Measurements from ENCODE around the gene L3MBTL3. TPM values are rescaled to one million over a fixed set of nuclear protein-coding genes. Genes with fewer than 3 reads are reported as not detected.

Gene L3MBTL3
- 10 to 100 TPM in 2 of 12 donors, 1 to 10 TPM in 9, not detected in 1; 5.0 to 16.8 (median 6.2) TPM for polyA plus RNA-seq (ENCODE audit: insufficient read length in 12 of 12)
- long read RNA-seq, donor 1, full-length matches to known transcripts, result 2 of 2 reads
- long read RNA-seq, donor 1, partial matches to known transcripts, result 0 of 2 reads
- long read RNA-seq, donor 1, other reads (novel, unspliced or antisense), result 0 of 2 reads
- long read RNA-seq, donor 2, result 0 reads
- long read RNA-seq, donor 3, full-length matches to known transcripts, result 1 of 1 reads
- long read RNA-seq, donor 3, partial matches to known transcripts, result 0 of 1 reads
- long read RNA-seq, donor 3, other reads (novel, unspliced or antisense), result 0 of 1 reads
- long read RNA-seq, donor 4, result 0 reads
- long read RNA-seq, donor 5, result 0 reads
- long read RNA-seq, donor 6, result 0 reads
- long read RNA-seq, donor 7, result 0 reads
- long read RNA-seq, donor 8, result 0 reads
- long read RNA-seq, donor 9, partial matches to known transcripts, result 0 of 1 reads
- long read RNA-seq, donor 9, other reads (novel, unspliced or antisense), result 0 of 1 reads
- long read RNA-seq, donor 10, result 0 reads
- long read RNA-seq, donor 11, result 0 reads

DNA sequence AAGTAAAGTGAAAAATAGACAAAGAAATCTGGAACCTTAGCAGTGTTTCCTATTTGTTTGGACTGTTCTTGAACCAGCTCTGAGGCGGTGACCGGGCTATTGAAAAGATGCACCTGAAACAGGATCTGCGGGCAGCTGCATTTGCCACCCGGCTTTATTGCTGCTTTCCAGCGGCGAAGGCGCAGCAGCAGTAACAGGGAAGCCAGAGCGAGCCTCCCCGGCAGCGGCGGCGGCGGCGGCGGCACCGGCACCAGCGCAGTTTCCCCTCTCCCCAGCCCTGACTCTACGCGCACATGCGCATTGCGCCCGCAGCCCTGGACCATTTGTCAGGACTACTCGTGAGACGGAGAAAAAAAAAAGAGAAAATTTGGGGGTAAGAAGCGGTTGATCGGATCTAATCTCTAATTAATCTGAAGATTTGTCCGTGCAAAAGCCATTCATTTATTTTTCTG, at the start of gene L3MBTL3:
Gene L3MBTL3 (plus strand): TSS at position 290 of the 452 bp plus-strand sequence. CDS start 24,119 bp downstream, outside the sequence.
- DNase-seq, result peak; percentile 90

DNA sequence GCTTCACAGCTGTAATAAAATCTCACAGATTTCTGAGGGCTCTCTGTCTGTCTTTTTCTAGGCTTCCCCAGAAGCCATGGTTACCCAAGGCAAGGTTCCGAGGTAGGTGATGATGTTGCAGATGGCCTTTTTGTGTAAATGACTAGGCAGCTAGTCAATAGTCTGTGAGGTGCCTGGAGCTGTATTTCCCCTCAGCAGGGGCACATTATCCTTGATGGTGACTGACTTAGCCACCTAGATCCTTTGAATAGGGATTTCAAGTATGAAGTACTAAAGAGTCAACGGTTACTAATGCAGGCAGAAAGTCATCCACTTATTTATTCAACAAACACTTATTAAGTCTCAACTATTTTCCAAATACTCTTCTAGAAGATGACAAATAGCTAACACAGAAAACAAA, 49.3 kb upstream of the L3MBTL3 start:
- DNase-seq, result no peak

DNA sequence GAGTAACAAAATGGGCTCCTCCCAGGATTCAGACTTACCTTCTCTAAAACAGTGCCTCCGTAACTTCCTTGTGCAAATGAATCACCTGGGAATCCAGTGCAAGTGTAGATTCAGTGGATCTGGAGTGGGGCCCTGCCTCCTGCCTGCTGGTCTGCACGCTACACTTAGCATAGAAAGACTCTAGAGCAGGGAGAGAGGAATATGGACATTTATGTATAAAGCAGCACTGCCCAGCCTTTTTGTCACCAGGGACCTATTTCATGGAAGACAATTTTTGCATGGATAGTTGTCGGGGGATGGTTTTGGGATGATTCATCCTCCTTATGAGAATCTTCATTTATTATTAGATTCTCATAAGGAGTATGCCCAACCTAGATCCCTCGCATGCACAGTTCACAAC, 42.3 kb upstream of the L3MBTL3 start:
- DNase-seq, result no peak

DNA sequence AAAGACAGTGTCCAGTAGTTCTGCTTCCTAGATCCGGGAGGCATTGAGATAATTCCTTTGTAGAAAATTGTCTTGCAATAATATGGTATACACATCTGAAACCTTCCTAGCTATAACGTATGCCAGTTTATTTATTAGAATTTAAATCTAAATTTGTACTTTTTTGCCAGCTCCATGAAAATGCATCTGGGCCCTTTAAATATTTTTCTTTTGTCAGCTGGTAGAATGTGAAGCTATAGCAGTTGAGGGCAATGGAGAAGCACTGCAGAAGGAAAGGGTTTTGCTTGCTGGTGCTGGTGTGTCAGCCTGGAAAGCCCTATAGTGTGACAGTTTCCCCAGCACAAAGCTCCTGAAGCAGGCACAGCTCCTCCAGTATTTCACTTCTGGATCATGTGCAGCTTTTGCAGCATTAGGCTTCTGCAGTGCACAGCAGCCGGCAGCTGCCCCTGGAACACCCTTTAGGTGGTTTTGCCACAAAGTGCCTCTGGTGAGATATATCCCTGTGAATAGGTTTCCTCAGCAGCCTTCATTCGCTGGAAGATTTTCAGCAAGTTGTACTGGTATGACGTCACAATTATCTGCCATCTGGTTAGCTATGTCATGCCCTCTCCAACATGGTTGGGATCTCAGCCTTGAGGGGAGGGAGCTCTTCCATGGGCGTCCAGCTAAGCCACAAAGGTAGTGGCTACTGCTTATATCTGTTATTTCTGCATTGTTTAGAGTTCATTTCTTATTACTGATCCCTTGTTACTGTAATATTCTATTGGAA, 40.0 kb upstream of the L3MBTL3 start:
- no peak for DNase-seq

DNA sequence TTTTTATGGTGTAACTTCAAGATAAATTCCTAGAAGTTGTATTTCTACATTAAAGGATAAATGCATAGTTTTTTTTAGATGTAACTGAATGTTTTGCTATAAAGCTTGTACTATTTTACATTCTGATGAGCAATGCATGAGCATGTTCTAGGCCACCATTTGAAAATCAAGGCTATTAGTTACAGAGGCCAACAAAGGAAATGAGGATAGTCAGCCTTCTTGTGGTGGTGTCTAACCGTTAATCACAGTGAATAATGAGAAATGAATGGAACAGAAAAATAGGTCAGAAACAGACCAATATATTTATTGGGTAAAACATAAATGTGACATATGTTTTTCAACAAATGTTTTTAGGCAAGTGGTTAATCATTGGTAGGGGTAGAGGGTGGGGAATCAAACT, 37.6 kb upstream of the L3MBTL3 start:
- DNase-seq, result no peak

DNA sequence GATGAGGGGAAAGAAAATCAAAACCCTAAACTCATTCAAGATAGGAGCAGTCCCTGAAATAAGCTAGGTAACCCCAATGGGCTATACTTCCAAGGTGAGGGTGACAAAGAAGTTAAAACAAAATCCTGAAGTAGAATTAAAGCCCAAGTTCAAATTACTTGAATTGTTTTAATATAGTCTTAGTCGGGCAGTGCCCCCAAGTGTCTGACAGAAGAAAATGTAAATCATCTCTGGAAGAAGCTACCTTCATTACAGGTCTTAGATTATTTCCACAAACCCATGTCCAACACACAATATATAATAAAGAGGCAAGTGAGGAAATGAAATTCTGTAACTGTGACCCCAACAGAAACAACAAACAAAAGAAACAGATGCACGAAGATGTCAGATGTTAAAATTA, 36.8 kb upstream of the L3MBTL3 start:
- no peak for DNase-seq

DNA sequence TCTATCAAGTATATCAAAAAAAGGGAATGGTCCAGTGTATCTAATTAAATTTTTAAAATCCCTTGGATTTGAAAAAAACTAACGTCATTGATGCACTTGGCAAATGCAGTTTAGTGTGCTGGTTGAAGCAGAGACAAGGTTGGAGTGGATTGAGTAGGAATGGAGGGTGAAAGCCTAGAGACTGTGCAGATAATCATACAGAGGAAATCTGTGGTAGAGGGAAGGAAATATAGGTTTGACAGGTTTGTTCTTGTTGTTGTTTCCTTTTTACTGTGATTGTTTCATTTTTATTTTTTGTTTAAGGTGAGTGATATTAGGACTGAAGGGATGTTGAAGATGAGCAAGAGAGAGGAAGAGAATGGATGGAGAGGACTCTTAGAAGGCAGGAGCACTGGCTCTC, 29.0 kb upstream of the L3MBTL3 start:
- DNase-seq, result no peak

DNA sequence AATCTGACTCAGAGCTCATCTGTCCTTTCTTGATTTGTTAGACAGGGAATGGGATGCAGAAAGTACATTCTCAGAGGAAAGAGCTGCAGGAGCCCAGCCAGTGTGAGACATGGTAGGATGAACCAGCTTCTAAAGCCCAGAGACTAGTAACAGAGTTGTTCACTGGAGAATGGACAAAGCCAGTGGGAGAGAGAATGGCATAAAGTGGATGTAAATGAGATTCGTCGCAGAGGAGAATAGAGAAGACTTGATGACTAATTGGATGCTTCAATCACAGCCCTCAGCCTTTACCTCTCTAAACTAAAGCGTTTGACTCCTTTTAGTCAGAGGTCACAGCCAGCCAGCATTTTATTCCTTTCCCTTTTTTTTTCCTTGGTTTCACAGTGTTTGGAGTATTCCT, 25.5 kb upstream of the L3MBTL3 start:
- no peak for DNase-seq

DNA sequence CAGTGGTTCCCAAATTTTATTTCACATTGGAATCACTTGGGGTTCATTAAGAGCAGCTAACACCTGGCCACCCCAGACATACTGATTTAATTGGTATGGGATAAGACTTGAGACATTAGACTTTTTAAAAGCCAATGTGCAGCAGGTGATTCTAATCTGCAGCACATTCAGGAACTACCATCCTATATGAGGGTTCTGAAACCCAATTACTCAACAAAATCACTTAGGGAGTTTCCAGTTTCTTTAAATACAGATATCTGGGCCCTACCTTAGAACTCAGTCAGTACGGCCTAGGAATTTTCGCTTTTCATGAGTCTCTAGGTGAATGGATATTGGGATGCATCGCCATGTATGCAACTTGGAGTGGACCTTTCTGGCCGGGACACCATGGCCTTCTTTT, 24.0 kb upstream of the L3MBTL3 start:
- no peak for DNase-seq

DNA sequence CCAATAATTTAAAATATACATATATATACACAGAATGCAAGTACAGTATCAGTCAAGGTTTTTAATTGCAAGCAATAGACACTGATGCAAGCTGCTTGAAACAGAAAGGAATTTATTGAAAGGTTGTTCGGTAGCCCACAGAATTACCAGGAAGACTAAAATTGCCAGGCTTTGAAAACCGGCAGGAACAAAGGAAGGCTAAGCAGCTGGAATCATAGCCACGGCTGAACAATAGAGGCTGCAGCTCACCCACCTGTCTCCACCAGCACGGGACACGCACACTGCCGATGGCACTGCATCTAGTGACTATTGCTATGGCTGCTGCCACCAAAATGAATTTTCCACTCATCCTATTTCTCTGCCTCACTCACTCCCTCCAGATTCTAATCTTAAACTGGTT, 22.0 kb upstream of the L3MBTL3 start:
- DNase-seq, result no peak

DNA sequence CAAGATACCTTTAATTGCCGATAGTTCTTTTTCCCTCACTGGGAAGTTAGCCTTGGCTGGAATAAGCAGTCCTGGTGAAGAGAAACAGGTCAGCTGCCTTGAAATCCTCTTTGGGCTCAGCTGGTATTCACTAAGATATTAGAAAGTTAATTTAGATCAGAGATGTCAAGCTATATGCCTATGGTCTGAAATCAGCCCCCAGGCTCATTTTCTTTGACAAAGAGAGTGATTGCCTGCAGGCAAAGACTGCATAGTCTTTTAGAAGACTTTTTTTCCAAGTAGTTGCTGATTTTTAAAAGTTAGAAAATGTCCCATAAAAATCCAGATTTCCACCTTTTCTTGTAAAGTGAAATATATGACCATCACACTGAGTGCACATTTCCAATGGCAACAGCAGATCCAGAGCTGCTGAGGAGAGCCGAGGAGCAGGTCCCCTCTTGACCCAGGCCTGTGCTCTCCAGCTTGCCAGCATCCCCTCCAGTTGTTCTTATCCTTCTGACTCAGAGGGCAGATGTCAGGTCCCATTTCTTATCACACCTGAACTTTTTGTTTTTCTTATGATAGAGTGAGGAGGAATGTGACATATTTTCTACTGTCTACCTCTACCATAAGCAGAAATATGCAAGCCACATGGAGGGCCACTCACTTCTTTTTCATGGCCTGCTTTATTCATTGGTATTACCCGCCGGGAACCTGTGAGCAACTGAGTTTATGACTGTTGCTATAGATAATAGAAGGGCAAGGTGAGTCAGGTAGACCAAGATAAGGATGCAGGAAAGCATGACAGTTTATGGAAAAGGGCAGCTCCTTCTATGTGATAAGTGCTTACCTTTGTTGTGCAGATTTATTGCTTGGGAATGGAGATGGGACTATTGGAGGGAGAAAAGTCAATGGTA, 17.6 kb upstream of the L3MBTL3 start:
- no peak for DNase-seq

DNA sequence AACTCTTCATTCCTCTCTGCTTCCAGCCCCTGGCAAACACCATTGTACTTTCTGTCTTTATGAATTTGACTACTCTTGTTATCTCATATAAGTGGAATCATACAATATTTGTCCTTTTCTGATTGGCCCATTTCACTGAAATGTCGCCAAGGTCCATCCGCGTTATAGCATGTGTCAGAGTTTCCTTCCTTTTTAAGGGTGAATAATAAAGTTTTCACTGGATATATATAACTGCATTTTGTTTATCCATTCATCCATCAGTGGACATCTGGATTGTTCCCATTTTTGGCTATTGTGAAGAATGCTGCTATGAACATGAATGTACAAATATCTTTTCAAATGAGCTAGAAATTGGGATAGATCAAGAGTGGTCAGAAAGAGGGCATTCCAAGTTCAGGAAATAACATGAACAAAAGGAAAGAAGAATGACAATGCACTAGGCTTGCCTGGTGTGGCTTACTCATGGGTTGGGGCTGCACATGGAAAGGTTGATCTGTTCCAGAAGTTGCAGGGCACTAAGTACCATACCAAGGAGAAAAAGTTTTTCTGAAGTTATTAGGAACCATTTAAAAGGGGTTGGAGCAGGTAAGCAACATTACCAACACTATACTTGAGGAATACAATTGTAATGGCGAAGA, 10.0 kb upstream of the L3MBTL3 start:
- DNase-seq, result no peak

DNA sequence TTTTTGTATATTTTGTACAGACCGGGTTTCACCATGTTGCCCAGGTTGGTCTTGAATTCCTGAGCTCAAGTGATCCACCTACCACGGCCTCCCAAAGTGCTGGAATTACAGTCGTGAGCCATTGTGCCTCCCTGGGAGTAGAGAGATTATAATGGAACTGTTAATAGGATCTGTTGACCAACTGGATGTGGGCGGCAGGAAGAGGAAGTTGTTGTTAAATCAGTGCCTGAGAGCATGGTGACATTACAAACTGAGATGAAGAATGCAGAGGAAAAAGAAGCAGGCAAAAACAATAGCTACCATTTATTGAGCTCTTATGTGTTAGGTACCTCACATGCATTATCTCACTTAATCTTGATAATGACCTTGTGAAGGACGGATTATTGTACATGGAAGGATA, 9.2 kb upstream of the L3MBTL3 start:
- no peak for DNase-seq

DNA sequence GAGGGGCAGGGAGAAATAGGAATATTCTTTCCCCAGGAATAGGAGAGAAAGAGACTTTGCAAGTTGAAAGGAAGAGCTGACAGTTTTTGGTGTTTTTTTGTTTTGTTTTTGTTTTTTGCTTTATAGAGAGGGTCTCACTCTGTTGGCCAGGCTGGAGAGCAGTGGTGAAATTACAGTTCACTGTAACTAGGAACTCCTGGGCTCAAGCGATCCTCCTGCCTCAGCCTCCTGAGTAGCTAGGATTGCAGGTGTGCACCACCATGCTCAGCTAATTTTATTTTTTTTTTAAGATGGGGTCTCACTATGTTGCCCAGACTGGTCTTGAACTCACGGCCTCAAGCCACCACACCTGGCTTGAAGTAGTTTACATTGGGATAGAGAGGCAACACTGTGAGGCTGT, 8.0 kb upstream of the L3MBTL3 start:
- no peak for DNase-seq

DNA sequence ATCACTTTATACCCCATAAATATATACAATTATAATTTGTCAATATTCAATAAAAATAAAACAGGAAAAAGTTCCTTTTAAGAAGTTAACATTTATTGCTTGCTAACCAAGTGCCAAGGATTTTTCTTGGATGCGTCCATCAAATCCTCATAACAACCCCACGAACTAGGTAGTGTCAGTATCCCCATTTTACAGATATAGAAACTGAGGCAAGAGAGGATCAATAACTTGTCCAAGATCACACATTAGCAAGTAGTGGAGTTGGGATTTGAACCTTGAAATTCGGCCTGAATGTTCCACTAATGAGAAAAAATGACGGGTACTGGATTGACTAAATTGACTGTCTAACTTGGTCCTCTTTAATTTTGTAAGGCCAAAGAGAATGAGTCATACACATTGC, 5.7 kb upstream of the L3MBTL3 start:
- no peak for DNase-seq

DNA sequence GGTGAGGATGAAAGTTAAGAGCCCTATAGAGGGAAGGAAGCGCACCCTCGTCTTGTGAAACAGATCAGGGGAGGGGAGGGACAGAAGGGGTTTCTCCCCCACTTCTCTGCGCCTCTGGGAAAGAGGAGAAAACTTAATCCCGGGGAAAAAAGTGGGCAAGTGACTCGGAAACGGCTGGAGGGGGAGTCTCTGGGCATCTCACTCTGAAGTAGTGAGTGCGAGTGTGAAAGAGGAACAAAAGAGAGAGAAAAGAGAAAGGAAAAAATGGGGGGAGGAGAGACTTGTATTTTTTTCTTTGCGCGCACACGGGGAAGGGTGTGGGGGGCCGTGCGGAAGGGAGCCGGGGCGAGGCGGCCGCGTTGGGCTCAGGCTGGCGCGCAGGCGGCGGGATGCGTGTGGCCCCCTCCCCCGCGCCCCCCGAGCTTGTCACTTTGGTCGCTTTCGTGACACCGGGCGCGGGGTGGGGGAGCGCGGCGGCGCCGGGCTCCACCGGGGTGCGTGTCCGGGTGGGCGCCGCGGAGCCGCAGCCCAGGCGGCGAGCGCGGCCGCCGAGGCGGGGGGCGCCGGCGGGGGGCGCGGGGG, 454 bp downstream of the L3MBTL3 start:
- no peak for DNase-seq

DNA sequence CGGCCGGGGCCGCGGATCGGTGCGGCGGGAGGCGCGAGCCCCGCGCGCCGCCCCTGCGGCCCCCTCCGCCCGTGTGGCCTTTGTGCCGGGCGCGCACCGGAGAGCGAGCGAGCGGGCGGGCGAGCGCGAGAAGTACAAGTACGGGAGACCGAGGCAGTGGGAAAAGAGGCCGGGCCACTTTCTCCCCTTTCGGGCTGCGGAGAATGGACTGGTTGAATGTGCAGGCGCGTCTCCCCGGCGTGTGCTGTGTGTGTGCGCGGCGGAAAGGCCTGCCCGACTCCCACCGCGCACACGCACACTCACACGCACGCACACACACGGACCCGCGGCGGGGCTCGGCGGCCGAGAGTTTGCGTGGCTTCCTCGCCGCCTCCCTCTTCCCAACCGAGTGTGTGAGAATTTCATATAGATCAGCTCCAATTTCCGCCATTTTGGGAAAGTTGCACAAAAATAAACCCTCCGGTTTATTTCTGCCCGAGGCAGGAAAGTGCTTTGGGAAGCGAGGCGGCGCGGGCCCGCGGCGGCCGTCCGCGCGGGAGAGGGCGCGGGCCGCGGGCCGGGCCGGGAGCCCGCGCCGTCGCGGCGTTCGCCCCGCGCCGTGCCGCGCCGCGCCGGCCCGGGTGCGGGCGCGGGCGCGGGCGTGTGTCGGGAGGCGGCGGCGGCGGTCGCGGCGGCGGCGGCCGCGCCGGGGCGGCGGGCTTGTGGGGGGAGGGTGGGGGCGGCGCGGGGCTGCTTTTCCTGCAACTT, 1.1 kb downstream of the L3MBTL3 start:
- DNase-seq, result peak; percentile 30

DNA sequence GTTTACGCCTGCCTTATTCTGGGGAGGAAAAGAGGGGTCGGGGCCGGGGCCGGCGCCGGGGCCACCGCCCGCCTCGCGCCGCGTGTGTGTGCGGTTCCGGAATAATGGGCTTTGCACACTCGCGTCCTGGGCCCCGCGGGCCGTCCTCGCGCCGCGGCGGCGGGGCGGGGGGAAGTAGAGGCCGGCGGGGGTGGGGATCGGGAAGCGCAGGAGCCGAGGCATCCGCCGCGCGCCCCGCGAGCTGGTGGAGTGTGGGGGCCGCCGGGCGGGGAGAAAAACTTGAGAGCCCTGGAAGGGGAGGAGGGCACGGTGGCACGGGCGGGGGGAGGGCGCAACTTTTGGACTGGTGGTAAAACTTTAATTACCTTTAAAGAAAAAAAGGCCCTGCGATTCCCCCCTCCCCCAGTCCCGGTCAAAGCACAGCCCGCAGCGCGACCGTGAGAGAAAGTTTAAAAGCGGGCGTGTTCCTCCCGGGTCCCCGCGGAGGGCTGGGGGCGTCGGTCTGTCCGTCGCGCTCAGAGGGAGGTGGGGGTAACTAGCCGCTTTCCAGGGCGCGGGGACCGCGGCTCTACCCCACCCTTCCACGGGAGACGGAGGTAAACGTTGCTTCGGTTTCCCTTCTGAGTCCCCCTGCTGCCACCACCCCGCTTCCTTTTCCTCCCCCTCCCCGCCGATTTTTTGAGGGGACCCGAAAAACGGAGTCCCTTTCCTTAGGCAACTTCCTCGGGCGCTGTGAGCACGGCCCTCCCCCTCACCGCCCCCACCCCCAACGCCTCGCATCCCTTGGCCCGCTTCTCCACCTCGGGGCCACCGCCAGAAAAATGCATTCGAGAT, 1.9 kb downstream of the L3MBTL3 start:
- DNase-seq, result peak; percentile 34

All from muscle of arm (tissue), 14 donors.